OCI-LY1 (cell line): ENCODE measurements around the gene DHRSX.

Source experiments
- EZH2 ChIP-seq: fragments of 200-600 bp; sonication (generic), shearing (Covaris generic); IDR thresholded peaks from 2 replicates; pipeline ENCODE4 v1.8.0; 2017; ENCODE audit warnings: borderline replicate concordance, mixed run types, mild to moderate bottlenecking, antibody characterized with exemption, low read length, moderate library complexity, mixed read lengths
- TF ChIP-seq, protein P1 (sequence below): fragments of 200-600 bp; sonication (generic), shearing (Covaris generic); IDR thresholded peaks from 2 replicates; pipeline ENCODE4 v1.5.1; 2017; ENCODE audit warnings: mild to moderate bottlenecking, antibody characterized with exemption, low read length, moderate library complexity, mixed read lengths

DNA sequence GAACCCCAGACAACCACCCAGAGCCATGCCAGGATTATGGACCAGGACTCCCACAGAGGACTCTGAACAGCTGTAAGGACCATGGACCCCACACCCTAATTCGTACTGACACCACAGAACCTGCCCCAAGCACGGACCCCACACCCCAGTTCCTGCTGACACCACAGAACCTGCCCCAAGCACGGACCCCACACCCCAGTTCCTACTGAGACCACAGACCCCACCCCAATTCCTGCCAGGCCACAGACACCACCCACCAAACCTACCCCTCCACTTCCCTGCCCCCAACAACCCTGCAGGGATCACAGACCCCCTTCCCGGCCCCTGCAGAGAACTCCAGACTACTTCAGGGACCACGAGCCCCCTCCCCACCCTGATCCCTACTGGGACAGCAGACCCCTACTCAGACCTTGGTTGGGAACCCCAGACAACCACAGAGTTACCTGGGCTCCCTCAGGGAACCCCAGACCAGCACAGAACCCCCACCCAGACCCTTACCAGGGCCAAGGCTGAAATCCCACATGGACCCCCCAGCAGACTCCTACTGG is 1.4 kb upstream of the DHRSX start:
- TF ChIP-seq, protein P1, sequence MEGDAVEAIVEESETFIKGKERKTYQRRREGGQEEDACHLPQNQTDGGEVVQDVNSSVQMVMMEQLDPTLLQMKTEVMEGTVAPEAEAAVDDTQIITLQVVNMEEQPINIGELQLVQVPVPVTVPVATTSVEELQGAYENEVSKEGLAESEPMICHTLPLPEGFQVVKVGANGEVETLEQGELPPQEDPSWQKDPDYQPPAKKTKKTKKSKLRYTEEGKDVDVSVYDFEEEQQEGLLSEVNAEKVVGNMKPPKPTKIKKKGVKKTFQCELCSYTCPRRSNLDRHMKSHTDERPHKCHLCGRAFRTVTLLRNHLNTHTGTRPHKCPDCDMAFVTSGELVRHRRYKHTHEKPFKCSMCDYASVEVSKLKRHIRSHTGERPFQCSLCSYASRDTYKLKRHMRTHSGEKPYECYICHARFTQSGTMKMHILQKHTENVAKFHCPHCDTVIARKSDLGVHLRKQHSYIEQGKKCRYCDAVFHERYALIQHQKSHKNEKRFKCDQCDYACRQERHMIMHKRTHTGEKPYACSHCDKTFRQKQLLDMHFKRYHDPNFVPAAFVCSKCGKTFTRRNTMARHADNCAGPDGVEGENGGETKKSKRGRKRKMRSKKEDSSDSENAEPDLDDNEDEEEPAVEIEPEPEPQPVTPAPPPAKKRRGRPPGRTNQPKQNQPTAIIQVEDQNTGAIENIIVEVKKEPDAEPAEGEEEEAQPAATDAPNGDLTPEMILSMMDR = no peak
- no peak for TF ChIP-seq EZH2
